Mammary epithelial cell (primary cell): ENCODE measurements around the gene THUMPD3.

Experiments used
- EZH2 ChIP-seq: IDR thresholded peaks from 2 replicates; pipeline ENCODE4 v1.6.1; 2012; ENCODE audit warnings: low read length, inconsistent platforms, borderline replicate concordance
- TF ChIP-seq, protein P1 (sequence below), 2 donors: IDR thresholded peaks in 1 of 2; conservative IDR thresholded peaks in 1 of 2; 2 replicates each; pipeline ENCODE4 v1.5.1; 2011 to 2012; ENCODE audit warnings: inconsistent platforms in 2 of 2, low read length in 2 of 2, mild to moderate bottlenecking in 2 of 2, control low read depth in 1 of 2, low read depth in 1 of 2; ENCODE audit not compliant: insufficient read depth in 1 of 2; ENCODE audit errors: extremely low read depth in 1 of 2

DNA sequence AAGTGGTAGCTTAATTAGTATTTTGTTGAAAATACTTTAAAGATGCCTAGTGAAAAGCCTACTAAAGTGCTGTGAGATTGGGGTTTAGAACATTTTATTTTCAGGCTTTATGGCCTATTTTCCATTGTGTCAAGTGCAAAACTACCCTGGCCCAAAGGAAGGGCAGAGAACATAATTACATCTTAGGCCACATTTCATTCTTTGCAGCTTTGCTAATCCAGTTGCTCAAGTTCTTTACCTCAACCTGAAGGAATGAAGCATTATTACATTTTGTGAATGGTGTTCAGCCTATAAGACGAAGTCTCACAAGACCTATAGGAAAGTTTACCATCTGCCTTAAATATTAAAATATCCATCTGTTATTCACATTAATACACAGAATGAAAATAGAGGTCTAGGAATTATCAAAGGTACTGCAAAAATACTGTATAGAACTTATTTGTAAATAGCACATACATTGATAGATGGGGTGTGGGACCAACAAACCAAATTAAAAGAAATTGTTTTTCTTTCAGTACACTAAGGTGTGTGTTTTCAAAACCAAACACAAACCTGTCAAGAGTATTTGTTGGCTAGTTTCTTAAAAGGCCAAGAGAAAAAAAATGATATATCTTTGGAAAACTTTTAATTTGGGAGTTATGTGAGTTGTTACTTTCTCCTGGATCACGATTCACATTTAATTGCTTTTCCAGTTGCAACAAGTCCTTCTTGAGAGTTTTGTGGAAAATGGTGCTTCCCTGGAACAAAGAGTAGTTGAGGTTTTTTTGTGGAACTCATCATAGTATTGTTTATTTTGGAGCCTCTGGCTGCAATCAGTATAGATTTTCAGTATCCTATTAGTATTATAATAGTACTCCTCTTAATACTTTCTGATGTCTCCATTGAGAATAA is 22.6 kb downstream of the THUMPD3 start:
- TF ChIP-seq EZH2, result no peak
- TF ChIP-seq, protein P1, sequence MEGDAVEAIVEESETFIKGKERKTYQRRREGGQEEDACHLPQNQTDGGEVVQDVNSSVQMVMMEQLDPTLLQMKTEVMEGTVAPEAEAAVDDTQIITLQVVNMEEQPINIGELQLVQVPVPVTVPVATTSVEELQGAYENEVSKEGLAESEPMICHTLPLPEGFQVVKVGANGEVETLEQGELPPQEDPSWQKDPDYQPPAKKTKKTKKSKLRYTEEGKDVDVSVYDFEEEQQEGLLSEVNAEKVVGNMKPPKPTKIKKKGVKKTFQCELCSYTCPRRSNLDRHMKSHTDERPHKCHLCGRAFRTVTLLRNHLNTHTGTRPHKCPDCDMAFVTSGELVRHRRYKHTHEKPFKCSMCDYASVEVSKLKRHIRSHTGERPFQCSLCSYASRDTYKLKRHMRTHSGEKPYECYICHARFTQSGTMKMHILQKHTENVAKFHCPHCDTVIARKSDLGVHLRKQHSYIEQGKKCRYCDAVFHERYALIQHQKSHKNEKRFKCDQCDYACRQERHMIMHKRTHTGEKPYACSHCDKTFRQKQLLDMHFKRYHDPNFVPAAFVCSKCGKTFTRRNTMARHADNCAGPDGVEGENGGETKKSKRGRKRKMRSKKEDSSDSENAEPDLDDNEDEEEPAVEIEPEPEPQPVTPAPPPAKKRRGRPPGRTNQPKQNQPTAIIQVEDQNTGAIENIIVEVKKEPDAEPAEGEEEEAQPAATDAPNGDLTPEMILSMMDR (conservative IDR thresholded peaks at IDR 0.05 in 1 of 2, IDR thresholded peaks at IDR 0.05 in 1 of 2; ENCODE audit: extremely low read depth in 1 of 2, insufficient read depth in 1 of 2, low read depth in 1 of 2, low read length in 2 of 2), result no peak
